GM19463 (cell line): ENCODE results near the gene CNOT2.
A peak's percentile ranks its signal among the peaks of the same experiment; 100 is the strongest.
"Not testable (repeated sequence)": the region's sequence is repeated elsewhere in the genome, so short reads cannot be mapped to it uniquely, and the experiment has no call there.

Experiments
- ATAC-seq: cut with Tn5 transposase; IDR thresholded peaks from one replicate; pipeline ENCODE4 v1.9.1; 2021; ENCODE audit warnings: mild to moderate bottlenecking, moderate library complexity; ENCODE audit not compliant: unreplicated experiment

The CNOT2 gene

DNA sequence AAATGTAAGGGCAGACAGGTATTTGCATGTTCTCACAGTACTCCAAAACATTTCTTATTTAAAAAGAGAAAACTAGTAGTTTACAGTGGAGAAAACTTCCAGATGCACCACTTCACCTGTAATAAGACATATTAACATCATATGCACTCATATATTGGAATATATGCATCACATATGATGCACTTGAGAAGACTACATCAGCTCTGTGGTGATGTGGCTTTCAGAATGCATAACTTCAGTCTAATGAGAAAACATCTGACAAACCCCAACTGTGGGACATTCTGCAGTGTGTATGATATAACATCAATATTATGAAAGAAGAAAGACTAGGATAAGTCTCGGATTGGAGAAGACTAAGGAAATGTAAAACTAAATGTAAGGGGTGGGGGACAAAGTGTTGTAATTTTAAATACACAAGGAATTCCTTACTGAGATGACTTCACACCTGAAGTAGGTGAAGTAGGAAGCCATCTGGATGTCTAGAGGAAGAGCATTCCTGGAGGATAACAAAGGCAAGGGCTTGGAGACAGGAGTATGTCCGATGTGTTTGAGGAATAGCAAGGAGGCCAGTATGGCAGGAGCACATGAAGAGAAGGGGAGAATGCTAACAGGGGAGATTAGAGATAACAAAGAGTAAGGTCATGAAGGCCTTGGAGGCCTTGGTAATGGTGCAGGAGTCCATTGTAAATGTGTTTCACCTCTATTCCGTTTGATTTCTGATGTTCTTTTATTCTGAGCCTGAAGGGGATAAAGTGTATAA lies 49.0 kb downstream of the CNOT2 start:
- ATAC-seq = no peak

DNA sequence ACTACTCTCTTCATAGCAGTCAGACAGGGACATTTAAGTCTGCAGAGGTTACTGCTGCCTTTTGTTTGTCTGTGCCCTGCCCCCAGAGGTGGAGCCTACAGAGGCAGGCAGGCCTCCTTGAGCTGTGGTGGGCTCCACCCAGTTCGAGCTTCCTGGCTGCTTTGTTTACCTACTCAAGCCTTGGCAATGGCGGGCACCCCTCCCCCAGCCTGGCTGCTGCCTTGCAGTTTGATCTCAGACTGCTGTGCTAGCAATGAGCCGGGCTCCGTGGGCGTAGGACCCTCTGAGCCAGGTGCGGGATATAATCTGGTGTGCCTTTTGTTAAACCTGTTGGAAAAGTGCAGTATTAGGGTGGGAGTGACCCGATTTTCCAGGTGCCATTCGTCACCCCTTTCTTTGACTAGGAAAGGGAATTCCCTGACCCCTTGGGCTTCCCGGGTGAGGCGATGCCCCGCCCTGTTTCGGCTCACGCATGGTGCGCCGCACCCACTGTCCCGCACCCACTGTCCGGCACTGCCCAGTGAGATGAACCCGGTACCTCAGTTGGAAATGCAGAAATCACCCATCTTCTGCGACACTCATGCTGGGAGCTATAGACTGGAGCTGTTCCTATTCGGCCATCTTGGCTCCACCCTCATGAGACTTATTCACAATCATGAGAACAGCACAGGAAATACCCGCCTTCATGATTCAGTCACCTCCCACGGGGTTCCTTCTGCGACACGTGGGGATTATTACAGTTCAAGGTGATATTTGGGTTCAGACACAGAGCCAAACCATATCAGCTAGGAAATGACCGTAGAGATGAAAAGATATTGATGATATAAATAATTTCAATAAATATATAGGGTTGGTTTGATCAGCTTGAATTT lies 61.7 kb downstream of the CNOT2 start:
- ATAC-seq = not testable (repeated sequence)

DNA sequence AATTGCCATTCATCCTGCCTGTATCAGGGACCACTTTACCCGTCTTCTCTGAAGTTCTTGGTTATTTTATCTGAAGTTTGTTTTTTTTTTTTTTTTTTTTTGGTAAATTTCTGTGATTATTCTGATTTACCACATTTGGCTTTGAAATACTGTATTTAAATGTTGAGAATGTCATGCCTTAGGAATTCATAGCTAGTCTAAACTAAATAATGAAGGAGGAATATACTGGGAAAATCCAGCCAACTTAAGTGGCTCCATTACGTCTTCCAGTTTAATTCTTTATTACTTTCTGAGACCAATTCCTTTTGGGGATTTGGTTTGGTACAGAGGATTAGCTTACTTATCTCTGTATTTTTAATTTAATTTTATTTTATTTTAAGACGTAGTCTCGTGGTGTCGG lies 62.6 kb downstream of the CNOT2 start:
- ATAC-seq = no peak

DNA sequence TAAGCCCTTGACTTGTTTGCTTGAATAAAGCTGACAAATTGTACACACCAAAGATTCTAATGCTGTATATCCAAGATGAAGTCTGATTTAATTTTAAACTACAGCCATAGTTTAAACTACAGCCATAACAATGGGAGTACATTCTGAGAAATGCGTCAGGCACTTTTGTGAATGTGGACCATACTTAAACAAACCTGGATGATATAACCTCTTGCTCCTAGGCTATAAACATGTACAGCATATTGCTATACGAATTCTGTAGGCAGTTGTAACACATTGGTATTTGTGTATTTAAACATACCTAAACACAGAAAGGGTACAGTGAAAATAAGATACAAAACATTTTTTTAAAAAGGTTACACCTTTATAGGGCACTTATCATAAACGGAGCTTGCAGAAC lies 63.4 kb downstream of the CNOT2 start:
- no peak for ATAC-seq

DNA sequence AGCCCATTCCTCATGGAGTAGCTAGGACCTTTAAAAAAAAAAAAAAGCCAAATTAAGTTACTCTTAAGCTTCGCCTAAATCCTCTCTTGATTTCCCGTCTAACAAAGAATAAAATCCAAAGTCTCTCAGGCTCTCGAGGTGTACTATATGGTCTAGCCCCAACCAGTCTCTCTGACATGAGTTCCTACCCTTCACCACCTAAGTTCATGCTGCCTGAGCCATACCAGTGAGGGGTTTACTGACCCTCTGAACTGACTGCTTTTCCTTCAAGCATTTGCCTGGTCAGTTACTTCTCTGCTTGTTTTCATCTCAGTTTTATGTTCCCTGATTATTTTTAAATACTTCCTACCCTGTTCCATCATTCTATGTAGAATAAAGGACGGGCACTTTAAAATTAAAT lies 64.6 kb downstream of the CNOT2 start:
- no peak for ATAC-seq

DNA sequence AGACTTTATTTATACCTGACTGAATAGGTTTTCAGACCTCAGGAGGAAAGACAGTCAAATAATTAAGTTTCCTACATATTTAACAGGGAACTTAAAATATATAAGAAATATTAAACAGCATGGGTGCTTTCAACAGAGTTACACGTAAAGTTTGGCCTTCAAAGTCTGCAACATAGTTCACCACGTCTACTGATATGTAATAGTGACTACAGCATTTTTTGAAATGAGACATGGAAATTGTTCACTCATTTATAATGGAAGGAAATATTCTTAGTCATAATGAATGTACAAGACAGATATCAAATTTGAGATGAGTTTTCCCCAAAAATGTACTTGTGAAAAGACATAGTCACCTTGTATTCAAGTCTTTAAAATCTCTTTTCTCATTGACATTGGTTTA lies 66.1 kb downstream of the CNOT2 start:
- ATAC-seq = no peak

DNA sequence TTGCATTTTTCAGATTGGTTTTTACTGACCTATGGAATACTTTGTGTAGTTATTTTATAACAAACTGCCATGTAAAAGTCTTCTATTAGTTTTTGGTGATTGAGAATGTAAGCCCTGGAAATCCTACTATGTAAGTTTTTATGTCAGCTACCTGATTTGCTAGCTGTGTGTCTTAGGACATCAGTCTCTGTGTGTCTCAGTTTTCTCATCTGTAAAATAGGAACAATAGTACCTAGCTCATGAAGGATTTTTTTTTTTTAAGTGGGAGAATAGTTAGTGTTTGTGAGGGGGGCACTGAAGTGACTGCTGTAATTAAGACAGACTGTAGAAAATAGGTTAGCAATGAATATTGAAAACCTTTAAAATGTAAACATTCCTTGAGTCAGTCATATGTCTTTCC lies 70.9 kb downstream of the CNOT2 start:
- no peak for ATAC-seq

DNA sequence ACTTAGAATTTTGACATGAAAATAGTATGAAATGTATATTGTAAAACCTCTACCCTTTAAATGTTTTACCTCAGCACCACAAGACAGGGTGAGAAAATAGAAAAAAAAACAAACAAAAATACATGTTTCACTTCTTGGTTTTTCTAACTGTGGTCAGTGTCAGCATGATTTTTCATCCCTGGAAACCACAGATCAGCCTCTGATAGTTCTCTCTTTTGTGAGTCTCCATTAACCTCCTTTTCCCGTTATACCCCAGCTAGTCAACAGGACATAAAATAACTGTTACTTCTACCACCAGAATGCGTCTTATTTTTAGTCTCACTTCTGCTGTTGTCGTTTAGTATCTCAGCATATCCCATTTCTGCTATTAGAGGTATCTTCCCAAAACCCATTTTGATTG lies 74.5 kb downstream of the CNOT2 start:
- ATAC-seq = peak; percentile 93

DNA sequence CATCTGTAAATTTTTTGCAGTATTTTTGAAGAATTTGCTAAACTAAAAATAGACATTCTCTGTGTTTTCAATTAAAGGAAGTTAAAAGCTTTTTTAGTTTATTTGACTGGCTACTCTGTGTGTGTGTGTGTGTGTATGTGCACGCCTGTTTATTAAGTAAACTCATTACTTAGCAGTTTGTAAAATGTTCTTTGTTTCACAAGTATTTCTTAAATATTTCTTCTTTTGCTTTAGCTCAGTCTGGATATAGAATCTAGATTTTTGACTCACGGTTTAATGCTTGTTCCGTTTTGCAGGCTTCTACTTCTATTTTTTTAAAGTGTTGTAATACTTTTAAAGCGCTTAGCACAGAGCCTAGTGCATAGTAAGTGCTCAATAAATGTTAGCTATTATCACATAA lies 76.4 kb downstream of the CNOT2 start:
- no peak for ATAC-seq

DNA sequence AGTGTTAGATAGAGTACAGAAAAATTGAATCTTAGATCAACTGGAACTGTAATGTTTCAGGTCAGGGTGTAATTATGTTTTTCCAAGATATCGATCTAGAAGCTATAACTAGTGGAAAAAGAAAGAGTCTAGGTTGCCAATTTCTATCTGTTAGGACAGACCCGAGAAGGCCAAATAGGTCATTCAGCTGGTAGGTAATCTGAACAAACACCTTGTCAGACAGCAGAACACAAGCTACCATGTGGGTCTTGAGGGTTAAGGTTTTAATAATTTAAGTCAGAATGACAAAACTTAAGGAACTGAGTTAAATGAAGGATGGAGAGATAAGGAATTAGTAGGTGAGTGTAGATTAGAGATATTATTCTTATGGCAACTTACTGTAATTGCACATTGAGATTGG lies 78.0 kb downstream of the CNOT2 start:
- no peak for ATAC-seq

DNA sequence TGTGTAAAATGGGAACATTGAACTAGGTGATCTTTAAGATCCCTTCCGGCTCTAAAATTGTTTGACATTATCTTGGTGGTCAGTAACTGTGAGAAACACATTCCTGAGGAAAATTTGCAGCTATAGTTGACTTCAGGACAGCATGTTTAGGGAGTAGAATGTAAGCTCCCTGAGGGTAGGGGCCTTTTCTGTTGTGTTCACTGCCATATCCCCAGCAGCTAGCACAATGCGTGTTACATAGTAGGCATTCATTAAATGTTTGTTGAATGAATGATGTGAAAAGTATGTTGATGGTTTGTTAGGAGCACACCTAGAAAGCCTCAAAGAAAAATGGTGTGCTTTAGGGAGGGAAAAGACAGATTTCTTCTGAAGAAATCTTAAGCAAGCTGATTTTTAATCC lies 84.3 kb downstream of the CNOT2 start:
- no peak for ATAC-seq

DNA sequence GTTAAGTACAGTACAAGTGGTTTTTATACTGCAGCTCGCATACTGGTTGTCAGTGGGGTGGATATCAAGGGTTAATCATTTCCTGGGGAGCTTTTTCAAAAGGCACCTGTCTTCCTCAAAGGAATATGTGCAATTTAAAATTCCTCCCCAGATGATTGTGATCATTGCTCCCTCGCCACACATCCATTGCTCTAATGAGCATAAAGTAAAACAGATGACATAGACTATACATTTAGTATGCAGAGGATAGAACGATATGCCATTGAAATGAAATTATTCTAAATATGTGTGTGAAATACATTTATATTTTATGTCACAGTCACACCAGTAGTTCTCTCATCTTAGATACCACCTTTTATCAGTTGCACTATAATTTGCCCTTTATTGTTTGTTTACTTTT lies 86.5 kb downstream of the CNOT2 start:
- no peak for ATAC-seq

DNA sequence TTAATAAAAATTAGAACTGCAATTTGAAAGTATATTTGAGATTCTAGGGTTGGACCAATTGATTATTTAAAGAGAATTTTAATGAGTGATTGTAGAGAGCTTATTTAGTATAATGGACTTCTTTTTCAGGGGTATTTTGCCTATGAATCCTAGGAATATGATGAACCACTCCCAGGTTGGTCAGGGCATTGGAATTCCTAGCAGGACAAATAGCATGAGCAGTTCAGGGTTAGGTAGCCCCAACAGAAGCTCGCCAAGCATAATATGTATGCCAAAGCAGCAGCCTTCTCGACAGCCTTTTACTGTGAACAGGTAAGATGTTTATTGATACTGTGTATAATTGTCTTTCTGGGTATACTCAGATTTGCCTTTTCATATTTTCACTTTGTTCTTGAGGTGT lies 86.9 kb downstream of the CNOT2 start:
- no peak for ATAC-seq

DNA sequence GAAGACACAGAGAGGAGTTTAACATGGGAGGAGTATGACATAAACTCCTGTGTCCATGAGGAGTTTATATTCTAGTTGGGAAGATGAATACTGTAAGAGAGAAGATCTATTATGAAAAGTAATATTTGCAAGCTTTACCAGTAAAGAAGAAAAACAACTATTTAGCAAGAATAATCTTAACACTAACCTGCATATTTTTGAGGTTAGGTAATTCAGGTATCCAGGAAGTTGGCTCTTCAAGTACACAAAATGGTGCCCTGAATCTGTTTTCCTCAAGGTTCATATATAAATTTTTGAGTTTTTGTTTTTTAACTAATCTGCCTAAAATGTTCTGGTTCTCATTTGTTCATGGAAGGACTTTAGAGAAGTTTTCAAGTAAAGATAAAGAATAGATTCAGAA lies 89.0 kb downstream of the CNOT2 start:
- ATAC-seq = no peak

DNA sequence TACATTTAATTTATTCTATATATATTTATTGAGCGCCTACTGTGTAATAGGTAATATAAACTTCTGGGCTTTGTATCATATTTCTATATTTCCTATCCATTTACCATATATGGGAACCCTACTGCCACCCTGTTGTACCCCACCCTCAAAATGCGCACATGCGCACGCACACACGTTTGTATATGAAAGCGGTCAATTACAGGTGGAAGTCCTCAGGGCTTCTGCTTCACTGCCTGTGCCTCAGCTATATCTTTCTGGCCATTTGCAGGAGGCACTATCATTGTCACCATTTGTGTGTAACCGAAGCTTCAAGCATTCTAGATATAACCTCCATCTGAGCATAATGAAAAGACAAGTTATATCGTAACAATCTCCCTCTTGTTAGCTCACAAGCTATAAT lies 91.5 kb downstream of the CNOT2 start:
- no peak for ATAC-seq

DNA sequence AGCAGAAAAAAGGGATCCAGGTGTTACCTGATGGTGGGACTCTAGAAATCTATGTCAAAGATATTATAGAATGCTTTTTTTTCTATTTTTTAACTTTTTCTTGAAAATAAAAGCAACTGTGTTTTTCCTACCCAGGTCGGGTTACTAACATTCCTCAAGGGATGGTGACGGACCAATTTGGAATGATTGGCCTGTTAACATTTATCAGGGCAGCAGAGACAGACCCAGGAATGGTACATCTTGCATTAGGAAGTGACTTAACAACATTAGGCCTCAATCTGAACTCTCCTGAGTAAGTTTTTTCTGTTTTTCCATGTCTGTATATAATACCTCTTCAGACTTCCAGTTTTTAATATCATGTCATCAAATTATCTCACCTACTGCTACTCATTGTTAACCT lies 95.3 kb downstream of the CNOT2 start:
- ATAC-seq = no peak

DNA sequence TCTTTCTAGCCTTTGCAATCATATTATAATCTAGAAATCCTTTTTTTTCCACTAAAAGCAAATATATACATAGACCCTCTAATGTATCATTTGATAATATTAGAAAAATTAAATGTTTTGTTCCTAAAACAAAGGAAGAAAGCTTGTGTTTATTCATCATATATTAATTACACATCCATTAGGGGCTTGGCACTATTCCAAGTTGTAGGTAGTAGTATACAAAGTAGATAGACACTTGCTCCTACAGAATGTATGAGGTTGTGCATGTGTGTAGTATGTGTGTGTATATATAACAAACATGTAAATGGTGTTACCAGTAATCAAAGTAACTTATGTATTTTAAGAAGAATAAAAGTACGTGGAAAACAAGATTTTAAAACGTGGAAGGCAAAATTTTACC lies 107.8 kb downstream of the CNOT2 start:
- ATAC-seq = no peak

DNA sequence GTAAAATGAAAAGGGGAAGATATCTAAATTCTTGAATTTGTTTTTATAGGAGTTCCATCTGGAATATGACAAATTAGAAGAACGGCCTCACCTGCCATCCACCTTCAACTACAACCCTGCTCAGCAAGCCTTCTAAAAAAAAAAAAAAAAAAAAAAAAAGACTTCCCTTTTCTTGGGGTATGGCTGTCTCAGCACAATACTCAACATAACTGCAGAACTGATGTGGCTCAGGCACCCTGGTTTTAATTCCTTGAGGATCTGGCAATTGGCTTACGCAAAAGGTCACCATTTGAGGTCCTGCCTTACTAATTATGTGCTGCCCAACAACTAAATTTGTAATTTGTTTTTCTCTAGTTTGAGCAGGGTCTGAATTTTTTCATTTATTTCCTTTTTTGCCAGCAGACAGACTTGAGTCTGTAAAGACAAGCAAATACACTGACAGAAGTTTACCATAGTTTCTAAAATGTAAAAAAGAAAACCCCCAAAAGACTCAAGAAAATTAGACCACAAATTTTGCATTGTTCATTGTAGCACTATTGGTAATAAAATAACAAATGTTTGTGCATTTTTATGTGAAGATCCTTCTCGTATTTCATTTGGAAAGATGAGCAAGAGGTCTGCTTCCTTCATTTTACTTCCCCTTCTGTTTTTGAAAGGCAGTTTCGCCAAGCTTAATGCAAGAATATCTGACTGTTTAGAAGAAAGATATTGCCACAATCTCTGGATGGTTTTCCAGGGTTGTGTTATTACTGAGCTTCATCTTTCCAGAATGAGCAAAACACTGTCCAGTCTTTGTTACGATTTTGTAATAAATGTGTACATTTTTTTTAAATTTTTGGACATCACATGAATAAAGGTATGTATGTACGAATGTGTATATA lies 110.8 kb downstream of the CNOT2 start:
- ATAC-seq = no peak

DNA sequence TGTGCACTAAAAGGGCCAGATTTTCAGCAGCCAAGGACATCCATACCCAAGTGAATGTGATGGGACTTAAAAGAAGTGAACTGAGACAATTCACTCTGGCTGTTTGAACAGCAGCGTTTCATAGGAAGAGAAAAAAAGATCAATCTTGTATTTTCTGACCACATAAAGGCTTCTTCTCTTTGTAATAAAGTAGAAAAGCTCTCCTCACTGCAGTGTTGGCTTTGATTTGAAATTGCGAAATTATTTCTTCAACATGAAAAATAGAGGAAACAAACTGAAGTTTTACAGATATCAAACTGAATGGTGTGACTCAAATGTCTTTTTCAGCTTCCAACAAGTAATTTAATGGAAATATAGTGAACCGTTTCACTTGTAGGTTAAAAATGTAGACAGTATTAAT lies 111.6 kb downstream of the CNOT2 start:
- ATAC-seq = no peak

DNA sequence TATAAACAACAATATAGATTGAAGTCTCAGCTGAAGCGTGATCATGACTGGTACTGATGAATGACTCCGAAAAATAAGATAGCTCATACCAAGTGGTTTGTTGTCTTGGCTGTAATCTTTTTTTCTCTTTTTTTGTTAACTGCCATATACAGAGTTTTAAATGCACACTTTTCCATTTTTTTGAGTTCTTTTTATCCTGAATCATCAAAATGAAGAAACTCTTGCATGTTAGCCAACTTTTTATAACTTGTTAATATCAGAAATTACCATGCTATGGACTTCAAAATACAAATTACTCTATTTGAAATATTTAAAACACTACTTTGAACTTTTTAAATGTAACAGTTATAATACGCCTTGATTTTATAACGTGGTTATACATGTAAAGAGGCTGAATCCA lies 112.7 kb downstream of the CNOT2 start:
- no peak for ATAC-seq

DNA sequence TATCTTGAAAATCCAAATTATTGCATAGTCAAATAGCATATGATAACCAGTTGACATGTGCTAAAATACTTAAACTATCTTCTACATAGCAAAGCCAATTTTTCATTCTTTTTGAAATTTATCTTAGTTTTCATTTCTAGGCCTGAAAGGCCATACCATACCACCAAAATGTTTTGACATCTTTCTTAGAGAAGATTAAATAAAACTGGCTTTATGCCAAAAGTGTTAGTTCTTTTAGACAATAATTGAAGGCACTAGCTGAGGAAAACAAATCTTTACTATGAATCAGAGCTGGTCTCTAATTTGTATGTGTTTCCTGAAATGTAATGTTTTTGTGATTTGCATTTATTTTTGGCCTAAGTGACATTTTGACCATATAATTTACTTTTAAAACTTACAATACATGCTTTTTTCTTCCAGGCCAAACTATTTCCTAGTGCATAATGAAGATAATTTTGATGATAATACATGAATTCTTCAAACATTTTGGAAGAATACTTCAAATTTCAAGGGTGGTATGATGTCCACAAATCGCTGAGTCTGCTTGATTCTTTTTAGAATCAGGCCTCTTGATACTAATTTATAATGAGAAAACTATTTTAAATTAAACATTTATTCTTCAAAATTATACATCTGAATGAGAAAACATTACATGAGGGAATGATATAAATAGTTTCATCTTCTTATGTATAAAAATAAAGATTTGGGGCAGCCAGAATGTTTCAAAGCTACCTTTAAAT lies 116.4 kb downstream of the CNOT2 start:
- no peak for ATAC-seq
